Transverse colon (tissue), 4 donors: Measurements from ENCODE around the gene EDEM1.

Experiments
- EP300 ChIP-seq: sonication (generic); formaldehyde crosslinking; IDR thresholded peaks from one replicate; pipeline ENCODE4 v1.6.1; 2017; ENCODE audit warnings: antibody characterized with exemption, low read depth
- POLR2A ChIP-seq: fragments of 450-650 bp; IDR thresholded peaks from one replicate; pipeline ENCODE4 v1.6.1; 2016; ENCODE audit warnings: antibody characterized with exemption, mild to moderate bottlenecking, moderate library complexity
- POLR2AphosphoS5 ChIP-seq, 3 donors: sonication (generic); formaldehyde crosslinking; IDR thresholded peaks; one replicate each; pipeline ENCODE4 v1.6.1; 2016; ENCODE audit warnings: antibody characterized with exemption in 3 of 3
- TF ChIP-seq, protein P1 (sequence below), 5 experiments: fragments of 200-600 bp in 3 of 5; fragments of 450-650 bp in 2 of 5; sonication (generic) in 3 of 5; IDR thresholded peaks; 1 replicate in 2 of 5; 2 replicates in 3 of 5; pipeline ENCODE4 v1.5.1; 2016 to 2017; ENCODE audit warnings: antibody characterized with exemption in 5 of 5, inconsistent platforms in 3 of 5, mild to moderate bottlenecking in 2 of 5, moderate library complexity in 1 of 5

DNA sequence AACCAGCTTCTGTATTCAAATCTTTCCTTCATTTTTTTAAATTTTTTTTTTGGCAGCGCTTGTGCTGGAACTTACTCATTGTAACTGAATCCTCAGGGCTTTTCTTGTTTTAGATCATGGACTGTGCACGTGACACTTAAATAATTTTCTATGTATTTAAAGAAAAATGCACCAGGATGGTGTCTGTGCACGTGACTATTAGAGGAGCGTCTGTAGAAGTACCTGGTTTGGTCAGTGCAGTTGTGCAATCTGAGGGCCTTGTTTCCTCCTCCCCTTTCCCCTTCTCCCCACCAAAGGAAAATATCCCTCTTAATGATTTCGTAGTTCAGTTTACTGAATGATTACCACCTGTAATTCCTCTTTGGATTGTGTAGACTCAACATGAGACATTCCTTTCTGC is 31.3 kb downstream of the EDEM1 start:
- TF ChIP-seq EP300, result no peak
- no peak for TF ChIP-seq POLR2A
- TF ChIP-seq, protein P1, sequence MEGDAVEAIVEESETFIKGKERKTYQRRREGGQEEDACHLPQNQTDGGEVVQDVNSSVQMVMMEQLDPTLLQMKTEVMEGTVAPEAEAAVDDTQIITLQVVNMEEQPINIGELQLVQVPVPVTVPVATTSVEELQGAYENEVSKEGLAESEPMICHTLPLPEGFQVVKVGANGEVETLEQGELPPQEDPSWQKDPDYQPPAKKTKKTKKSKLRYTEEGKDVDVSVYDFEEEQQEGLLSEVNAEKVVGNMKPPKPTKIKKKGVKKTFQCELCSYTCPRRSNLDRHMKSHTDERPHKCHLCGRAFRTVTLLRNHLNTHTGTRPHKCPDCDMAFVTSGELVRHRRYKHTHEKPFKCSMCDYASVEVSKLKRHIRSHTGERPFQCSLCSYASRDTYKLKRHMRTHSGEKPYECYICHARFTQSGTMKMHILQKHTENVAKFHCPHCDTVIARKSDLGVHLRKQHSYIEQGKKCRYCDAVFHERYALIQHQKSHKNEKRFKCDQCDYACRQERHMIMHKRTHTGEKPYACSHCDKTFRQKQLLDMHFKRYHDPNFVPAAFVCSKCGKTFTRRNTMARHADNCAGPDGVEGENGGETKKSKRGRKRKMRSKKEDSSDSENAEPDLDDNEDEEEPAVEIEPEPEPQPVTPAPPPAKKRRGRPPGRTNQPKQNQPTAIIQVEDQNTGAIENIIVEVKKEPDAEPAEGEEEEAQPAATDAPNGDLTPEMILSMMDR (IDR thresholded peaks at IDR 0.05), result no peak
- no peak for TF ChIP-seq POLR2AphosphoS5 (IDR thresholded peaks at IDR 0.05)
